K562 (cell line): ENCODE data around the gene ACTR3. TPM values are rescaled to one million over a fixed set of nuclear protein-coding genes. Genes with fewer than 3 reads are reported as not detected.
A peak's percentile ranks its signal among the peaks of the same experiment; 100 is the strongest.
"Not testable (repeated sequence)": the region's sequence is repeated elsewhere in the genome, so short reads cannot be mapped to it uniquely, and the experiment has no call there.

Experiments used
- ATAC-seq: fragments of 200-7000 bp; cut with Tn5 transposase; 3 replicates; pipeline ENCODE4 v1.9.1; 2020; ENCODE audit warnings: moderate library complexity
- BruUV-seq: library from RNA; stranded (reverse); fragments of 400-500 nt; replicated peaks from 2 replicates; lab custom pipeline; 2021; lab: Mats Ljungman, UMichigan
- CTCF ChIA-PET: fragments of 300-600 bp; formaldehyde crosslinking; extraction: SDS; loops from one replicate; lab custom pipeline; 2021; ENCODE audit warnings: low intra/inter-chr PET ratio; lab: Yijun Ruan, JAX
- POLR2A ChIA-PET: fragments of 300-600, 350-650 bp; sonication (Branson Sonifier 250); formaldehyde crosslinking; extraction: SDS; loops from one replicate; lab custom pipeline; 2021; ENCODE audit warnings: antibody characterized with exemption, inconsistent platforms; lab: Yijun Ruan, JAX
- DNase-seq, 4 experiments: peaks; one replicate each; pipeline versions ENCODE4 v3.0.0 to v3.0.0-alpha.2; 2011 to 2018; ENCODE audit warnings: low spot score in 3 of 4, mixed read lengths in 3 of 4; ENCODE audit errors: extremely low read depth in 1 of 4
- FAIRE-seq: peaks from 2 replicates; lab custom pipeline; 2011; peaks lifted over from hg19 to GRCh38; lab: Jason Lieb, UNC
- H2AFZ ChIP-seq: 2 replicates; pipeline ENCODE4 v1.6.0; 2011; ENCODE audit warnings: low read depth, low read length, control low read depth, inconsistent platforms
- H3K27ac ChIP-seq: fragments of 200-600 bp; 3 replicates; pipeline ENCODE4 v1.8.0; 2011; ENCODE audit warnings: low read depth, mild to moderate bottlenecking, control low read depth, inconsistent platforms, low read length, moderate library complexity, mixed read lengths; ENCODE audit errors: extremely low read depth
- H3K27me3 ChIP-seq, 2 experiments: fragments of 300-600 bp in 1 of 2; 2 replicates in 1 of 2; 3 replicates in 1 of 2; pipeline versions ENCODE4 v1.6.0 to v1.8.0; 2011; ENCODE audit warnings: inconsistent platforms in 2 of 2, low read length in 2 of 2, mild to moderate bottlenecking in 1 of 2, mixed read lengths in 1 of 2, moderate library complexity in 1 of 2; ENCODE audit not compliant: control insufficient read depth in 2 of 2, insufficient read depth in 2 of 2
- H3K36me3 ChIP-seq: fragments of 300-600 bp; 3 replicates; pipeline ENCODE4 v1.8.0; 2011; ENCODE audit warnings: mild to moderate bottlenecking, low read length, inconsistent platforms; ENCODE audit not compliant: control insufficient read depth, insufficient read depth
- H3K4me1 ChIP-seq, 2 experiments: fragments of 200-600 bp in 1 of 2; replicated peaks in 1 of 2; 2 replicates in 1 of 2; 3 replicates in 1 of 2; pipeline versions ENCODE4 v1.5.1 to v1.8.0; 2011; ENCODE audit warnings: inconsistent platforms in 2 of 2, low read length in 2 of 2, mild to moderate bottlenecking in 1 of 2, mixed read lengths in 1 of 2, moderate library complexity in 1 of 2; ENCODE audit not compliant: control insufficient read depth in 2 of 2, insufficient read depth in 2 of 2
- H3K4me2 ChIP-seq: 2 replicates; pipeline ENCODE4 v1.6.1; 2011; ENCODE audit warnings: low read length, control low read depth, inconsistent platforms, mixed read lengths; ENCODE audit not compliant: insufficient read depth
- H3K4me3 ChIP-seq: fragments of 200-600 bp; sonication (generic), shearing (Covaris generic); 2 replicates; pipeline ENCODE4 v1.5.1; 2016; ENCODE audit warnings: control low read depth, inconsistent platforms
- H3K79me2 ChIP-seq: fragments of 200-600 bp; 3 replicates; pipeline ENCODE4 v1.8.0; 2011; ENCODE audit warnings: low read length, inconsistent platforms; ENCODE audit not compliant: control insufficient read depth, insufficient read depth
- H3K9ac ChIP-seq, 2 experiments: 2 replicates each; pipeline versions ENCODE4 v1.6.0 to v1.6.1; 2011; ENCODE audit warnings: low read depth in 2 of 2, low read length in 2 of 2, control low read depth in 1 of 2, inconsistent platforms in 1 of 2, mild to moderate bottlenecking in 1 of 2, mixed read lengths in 1 of 2; ENCODE audit not compliant: insufficient read depth in 1 of 2
- H3K9me1 ChIP-seq: one replicate; pipeline ENCODE4 v1.6.0; 2011; ENCODE audit warnings: inconsistent platforms, mild to moderate bottlenecking, low read length, moderate library complexity; ENCODE audit not compliant: control insufficient read depth, insufficient read depth
- H3K9me3 ChIP-seq: replicated peaks from 2 replicates; pipeline ENCODE4 v1.5.1; 2011; ENCODE audit warnings: low read depth, low read length, inconsistent platforms; ENCODE audit not compliant: control insufficient read depth, insufficient read depth
- H4K20me1 ChIP-seq: replicated peaks from 2 replicates; pipeline ENCODE4 v1.6.1; 2011; ENCODE audit warnings: low read length, inconsistent platforms, mixed read lengths; ENCODE audit not compliant: control insufficient read depth, insufficient read depth
- EP300 ChIP-seq: IDR thresholded peaks from 2 replicates; pipeline ENCODE4 v1.6.1; 2012; ENCODE audit warnings: low read length, improper control_type of control experiment
- TBL1XR1 ChIP-seq, 2 experiments: IDR thresholded peaks; 2 replicates each; pipeline ENCODE4 v1.6.1; 2012; ENCODE audit warnings: improper control_type of control experiment in 2 of 2, low read length in 2 of 2, mild to moderate bottlenecking in 1 of 2
- WGBS: fragments of 100-300 bp; shearing (Covaris generic); methylation state at CpG from one replicate; pipeline ENCODE4 v1.1.6; 2016; ENCODE audit warnings: low coverage, mixed read lengths; ENCODE audit not compliant: insufficient coverage; ENCODE audit errors: missing lambda C conversion rate; 5-methylcytosine and 5-hydroxymethylcytosine counted together
- in situ Hi-C: fragments of 300-500 bp; cut with MboI; formaldehyde crosslinking; loops from 4 replicates; pipeline ENCODE4 v1.15.0; 2018; ENCODE audit warnings: inconsistent platforms, mixed read lengths
- intact Hi-C: fragments of 100-400 bp; cut with micrococcal nuclease; formaldehyde crosslinking; loops from 2 replicates; pipeline ENCODE4 v1.14.2; 2022
- polyA plus RNA-seq, 8 experiments: library from polyadenylated mRNA; depleted of rRNA in 4 of 8; stranded (reverse) in 5 of 8; unstranded in 3 of 8; fragments of >200 nt; fragmentation: Nextera tagmentation in 2 of 8; fragmentation: Illumina TruSeq in 1 of 8; extraction: Ambion mirVana in 2 of 8; extraction: Trizol in 1 of 8; gene quantifications; 2 replicates each; pipeline versions ENCODE4 v1.2.1 to v1.2.3, GENCODE V29; 2011 to 2014; ENCODE audit warnings: inconsistent platforms in 1 of 8, missing spikeins in 1 of 8
- total RNA-seq, 7 experiments: library from RNA; depleted of rRNA in 6 of 7; stranded (reverse); fragments of >200 nt in 6 of 7; fragmentation: Illumina TruSeq in 2 of 7; extraction: Trizol in 2 of 7; gene quantifications; 2 replicates each; pipeline versions ENCODE4 v1.2.1 to v1.2.3, GENCODE V29; 2011 to 2021; ENCODE audit warnings: low replicate concordance in 1 of 7
- TF ChIP-seq, protein P1 (sequence below): sonication (generic); formaldehyde crosslinking; IDR thresholded peaks from 2 replicates; pipeline ENCODE4 v1.8.0; 2023; ENCODE audit warnings: mild to moderate bottlenecking, missing genetic modification reagents
- TF ChIP-seq, protein P2 (sequence below): fragments of 250-450 bp; sonication (Bioruptor Pico); IDR thresholded peaks from 2 replicates; pipeline ENCODE4 v1.9.0; 2021; ENCODE audit warnings: mild to moderate bottlenecking, inconsistent platforms

Gene ACTR3
- total and polyA plus RNA-seq, 9 of the 15 experiments (the other 6 are each of a cell fraction or from before 2014, with no cell fraction given) = 49.0 to 354 (median 249) TPM

DNA sequence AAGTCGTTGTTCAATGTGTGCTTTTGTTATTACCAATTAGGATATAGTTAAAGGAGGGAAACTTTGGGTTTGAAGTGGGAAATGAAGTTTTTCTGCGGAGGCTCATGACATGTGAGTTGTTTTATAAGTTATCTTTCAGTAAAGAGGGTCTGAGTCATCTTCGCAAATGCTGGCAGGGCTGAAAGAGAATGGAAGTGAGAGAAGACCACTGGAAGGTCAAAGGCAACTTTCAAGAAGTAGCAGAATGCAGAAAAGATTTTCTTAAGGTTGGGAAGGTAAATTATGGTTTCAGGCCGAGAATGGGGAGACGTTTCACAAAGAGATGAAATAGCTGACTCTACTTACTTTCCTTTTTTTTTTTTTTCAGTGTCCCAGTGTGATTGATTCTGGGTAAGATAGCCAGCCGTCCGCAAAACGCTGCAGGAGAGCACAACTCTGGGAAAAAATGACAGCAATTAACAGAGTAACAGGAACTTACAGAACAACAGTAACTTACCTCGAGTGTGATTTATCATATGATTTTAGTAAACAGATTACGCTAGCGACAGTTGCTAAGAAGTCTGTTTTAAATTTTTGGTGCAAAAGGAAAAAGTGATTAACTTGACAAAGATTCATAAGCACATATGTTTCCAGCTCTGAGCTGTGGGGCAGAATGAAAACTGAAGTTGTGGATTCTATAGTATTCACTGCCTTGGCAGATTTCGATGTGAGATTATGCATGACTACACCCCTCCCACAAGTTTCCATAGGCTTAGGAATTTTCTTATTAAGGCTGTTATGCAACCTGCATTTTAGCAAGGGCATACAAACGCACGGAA is 46.8 kb upstream of the ACTR3 start (continued):
- TF ChIP-seq, protein P1, sequence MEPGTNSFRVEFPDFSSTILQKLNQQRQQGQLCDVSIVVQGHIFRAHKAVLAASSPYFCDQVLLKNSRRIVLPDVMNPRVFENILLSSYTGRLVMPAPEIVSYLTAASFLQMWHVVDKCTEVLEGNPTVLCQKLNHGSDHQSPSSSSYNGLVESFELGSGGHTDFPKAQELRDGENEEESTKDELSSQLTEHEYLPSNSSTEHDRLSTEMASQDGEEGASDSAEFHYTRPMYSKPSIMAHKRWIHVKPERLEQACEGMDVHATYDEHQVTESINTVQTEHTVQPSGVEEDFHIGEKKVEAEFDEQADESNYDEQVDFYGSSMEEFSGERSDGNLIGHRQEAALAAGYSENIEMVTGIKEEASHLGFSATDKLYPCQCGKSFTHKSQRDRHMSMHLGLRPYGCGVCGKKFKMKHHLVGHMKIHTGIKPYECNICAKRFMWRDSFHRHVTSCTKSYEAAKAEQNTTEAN = no peak
- TF ChIP-seq, protein P2, sequence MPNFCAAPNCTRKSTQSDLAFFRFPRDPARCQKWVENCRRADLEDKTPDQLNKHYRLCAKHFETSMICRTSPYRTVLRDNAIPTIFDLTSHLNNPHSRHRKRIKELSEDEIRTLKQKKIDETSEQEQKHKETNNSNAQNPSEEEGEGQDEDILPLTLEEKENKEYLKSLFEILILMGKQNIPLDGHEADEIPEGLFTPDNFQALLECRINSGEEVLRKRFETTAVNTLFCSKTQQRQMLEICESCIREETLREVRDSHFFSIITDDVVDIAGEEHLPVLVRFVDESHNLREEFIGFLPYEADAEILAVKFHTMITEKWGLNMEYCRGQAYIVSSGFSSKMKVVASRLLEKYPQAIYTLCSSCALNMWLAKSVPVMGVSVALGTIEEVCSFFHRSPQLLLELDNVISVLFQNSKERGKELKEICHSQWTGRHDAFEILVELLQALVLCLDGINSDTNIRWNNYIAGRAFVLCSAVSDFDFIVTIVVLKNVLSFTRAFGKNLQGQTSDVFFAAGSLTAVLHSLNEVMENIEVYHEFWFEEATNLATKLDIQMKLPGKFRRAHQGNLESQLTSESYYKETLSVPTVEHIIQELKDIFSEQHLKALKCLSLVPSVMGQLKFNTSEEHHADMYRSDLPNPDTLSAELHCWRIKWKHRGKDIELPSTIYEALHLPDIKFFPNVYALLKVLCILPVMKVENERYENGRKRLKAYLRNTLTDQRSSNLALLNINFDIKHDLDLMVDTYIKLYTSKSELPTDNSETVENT = no peak
- TF ChIP-seq EP300 = 0 out of 2 replicates have a peak, but pooled peaks have one; percentile 4
- no peak for TF ChIP-seq TBL1XR1 (IDR thresholded peaks at IDR 0.05; ENCODE audit: low read length in 2 of 2)

DNA sequence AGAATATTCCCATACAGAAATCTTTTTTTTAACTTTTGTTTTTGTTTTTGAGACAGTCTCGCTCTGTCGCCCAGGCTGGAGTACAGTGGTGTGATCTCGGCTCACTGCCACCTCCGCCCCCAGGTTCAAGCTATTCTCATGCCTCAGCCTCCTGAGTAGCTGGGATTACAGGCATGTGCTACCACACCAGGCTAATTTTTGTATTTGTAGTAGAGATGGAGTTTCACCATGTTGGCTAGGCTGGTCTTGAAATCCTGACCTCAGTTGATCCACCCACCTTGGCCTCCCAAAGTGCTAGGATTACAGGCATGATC is 46.2 kb upstream of the ACTR3 start:
- H3K27me3 ChIP-seq, H3K27ac ChIP-seq, H3K79me2 ChIP-seq, DNase-seq, intact Hi-C loops, FAIRE-seq, H3K4me2 ChIP-seq, in situ Hi-C loops, H3K4me3 ChIP-seq, H4K20me1 ChIP-seq, CTCF ChIA-PET, H2AFZ ChIP-seq, H3K9me3 ChIP-seq, H3K9ac ChIP-seq, ATAC-seq, BruUV-seq, H3K36me3 ChIP-seq, H3K9me1 ChIP-seq: not testable (repeated sequence)
- H3K4me1 ChIP-seq = peaks cover 0 to 13% of the 10 kb centered on the region in 2 experiments; a peak in 2 of 5 replicates
- POLR2A ChIA-PET = interaction anchor here (0.7 kb wide), 1 partner anchor 1164 kb away, joined by 3 read pairs; no protein-coding TSS in a partner anchor
- WGBS = 76% methylated on average over 4 of the region's 4 CpGs
